ENCODE results near the gene PRKCE. TPM values are rescaled to one million over a fixed set of nuclear protein-coding genes. Genes with fewer than 3 reads are reported as not detected.

PRKCE gene
- total and polyA plus RNA-seq, 7 donors = 3.0 to 21.9 (median 15.8) TPM

DNA sequence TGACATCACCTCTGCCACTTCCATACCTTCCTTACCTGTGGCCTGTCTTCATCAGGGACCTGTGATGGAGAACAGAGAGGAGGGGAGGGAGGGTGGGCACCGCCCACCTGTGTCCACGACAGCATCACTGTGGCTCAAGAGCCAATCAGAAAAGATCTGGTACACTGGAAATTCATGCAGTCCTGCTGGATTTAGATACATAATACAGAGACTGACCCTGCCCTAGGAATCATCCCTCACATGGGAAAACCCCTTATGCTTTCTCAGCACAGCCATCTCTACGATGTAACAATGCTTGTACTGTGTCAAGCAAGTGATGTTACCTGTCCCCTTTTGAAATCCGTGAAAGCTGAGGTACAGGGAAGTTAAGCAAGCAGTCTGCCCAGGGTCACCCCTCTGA lies 500.1 kb downstream of the PRKCE start:
- Histone ChIP-seq H3K9me3 (no peaks in the 10 kb centered on the region), H3K4me1 (peaks cover 0 to 2% (median 0%) of the 10 kb centered on the region in 4 donors), H3K4me3 (no peak overlapping the region), H3K36me3 (peaks cover 0 to 26% (median 0%) of the 10 kb centered on the region in 4 donors), H3K27ac (peak overlapping the region in 1 of 4 donors; percentile 54), H3K27me3 (no peaks in the 10 kb centered on the region)
- intact Hi-C loops (cut with DNase I) = no loop called here
- DNase-seq = no peak
- WGBS, 2 donors = 68 to 79% methylated on average over 4 of the region's 4 CpGs
- TF ChIP-seq EP300 (IDR thresholded peaks at IDR 0.05) (no peak), POLR2A (IDR thresholded peaks at IDR 0.05) (no peak), POLR2AphosphoS5 (IDR thresholded peaks at IDR 0.05) (no peak)
- TF ChIP-seq, protein P1, sequence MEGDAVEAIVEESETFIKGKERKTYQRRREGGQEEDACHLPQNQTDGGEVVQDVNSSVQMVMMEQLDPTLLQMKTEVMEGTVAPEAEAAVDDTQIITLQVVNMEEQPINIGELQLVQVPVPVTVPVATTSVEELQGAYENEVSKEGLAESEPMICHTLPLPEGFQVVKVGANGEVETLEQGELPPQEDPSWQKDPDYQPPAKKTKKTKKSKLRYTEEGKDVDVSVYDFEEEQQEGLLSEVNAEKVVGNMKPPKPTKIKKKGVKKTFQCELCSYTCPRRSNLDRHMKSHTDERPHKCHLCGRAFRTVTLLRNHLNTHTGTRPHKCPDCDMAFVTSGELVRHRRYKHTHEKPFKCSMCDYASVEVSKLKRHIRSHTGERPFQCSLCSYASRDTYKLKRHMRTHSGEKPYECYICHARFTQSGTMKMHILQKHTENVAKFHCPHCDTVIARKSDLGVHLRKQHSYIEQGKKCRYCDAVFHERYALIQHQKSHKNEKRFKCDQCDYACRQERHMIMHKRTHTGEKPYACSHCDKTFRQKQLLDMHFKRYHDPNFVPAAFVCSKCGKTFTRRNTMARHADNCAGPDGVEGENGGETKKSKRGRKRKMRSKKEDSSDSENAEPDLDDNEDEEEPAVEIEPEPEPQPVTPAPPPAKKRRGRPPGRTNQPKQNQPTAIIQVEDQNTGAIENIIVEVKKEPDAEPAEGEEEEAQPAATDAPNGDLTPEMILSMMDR (IDR thresholded peaks at IDR 0.05) = no peak

DNA sequence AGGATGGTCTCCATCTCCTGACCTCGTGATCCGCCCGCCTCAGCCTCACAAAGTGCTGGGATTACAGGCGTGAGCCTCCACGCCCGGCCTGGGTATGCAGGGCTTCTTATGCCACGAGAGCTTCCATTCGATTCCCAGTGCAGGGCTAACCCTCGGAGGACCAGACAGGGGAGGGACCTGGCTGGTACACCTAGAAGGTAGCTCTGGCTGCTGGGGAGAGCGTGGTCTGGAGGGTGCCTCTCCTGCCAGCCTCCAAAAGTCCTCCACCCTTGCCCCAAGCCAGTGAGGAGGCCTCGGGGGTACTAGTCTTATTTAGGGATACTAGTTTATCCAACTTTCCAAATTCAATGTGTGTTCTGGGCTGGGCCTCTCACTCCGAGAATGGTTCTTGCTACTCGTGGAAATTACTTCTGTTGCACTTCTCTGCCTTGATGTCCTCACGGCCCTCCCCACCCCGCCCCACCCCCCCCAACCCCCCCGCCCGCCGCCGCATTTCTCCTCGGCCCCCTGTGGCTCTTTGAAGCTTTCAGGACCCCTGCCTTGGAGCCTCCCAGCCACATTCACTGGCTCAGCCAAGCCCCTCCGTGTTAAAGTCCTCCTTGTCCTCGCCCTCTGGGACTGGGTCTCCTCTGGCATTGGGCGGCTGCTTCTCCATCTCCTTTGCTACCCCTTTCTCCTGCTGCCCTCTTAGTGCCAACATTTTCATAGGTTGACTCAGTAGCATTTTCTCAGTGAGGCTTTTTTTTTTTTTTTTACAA lies 502.7 kb downstream of the PRKCE start:
- no peak overlapping the region for H3K27ac ChIP-seq
- no peak for DNase-seq
- H3K9me3 ChIP-seq = no peaks in the 10 kb centered on the region
- 89 to 90% methylated on average over 23 of the region's 23 CpGs for WGBS, 2 donors
- intact Hi-C loops (cut with DNase I) = no loop called here
- peaks cover 0 to 18% (median 16%) of the 10 kb centered on the region in 4 donors for H3K4me1 ChIP-seq
- TF ChIP-seq EP300 (IDR thresholded peaks at IDR 0.05) = no peak
- TF ChIP-seq POLR2A (IDR thresholded peaks at IDR 0.05) = no peak
- TF ChIP-seq, protein P1 (IDR thresholded peaks at IDR 0.05) = no peak
- TF ChIP-seq POLR2AphosphoS5 (IDR thresholded peaks at IDR 0.05) = no peak
- H3K4me3 ChIP-seq = no peak overlapping the region
- H3K36me3 ChIP-seq = peaks cover 0 to 14% (median 0%) of the 10 kb centered on the region in 4 donors
- no peaks in the 10 kb centered on the region for H3K27me3 ChIP-seq

GRCh38 chr2:46157072-46157965 lies 505.8 kb downstream of the PRKCE start:
- Histone ChIP-seq H3K4me3 (no peak overlapping the region), H3K4me1 (peaks cover 0 to 33% (median 30%) of the 10 kb centered on the region in 4 donors), H3K36me3 (peaks cover 0 to 24% (median 0%) of the 10 kb centered on the region in 4 donors), H3K27me3 (no peaks in the 10 kb centered on the region), H3K27ac (no peak overlapping the region), H3K9me3 (no peaks in the 10 kb centered on the region)
- WGBS, 2 donors = 92 to 93% methylated on average over 9 of the region's 9 CpGs
- DNase-seq = no peak
- intact Hi-C loops (cut with DNase I) = no loop called here
- no peak for TF ChIP-seq POLR2AphosphoS5 (IDR thresholded peaks at IDR 0.05)
- TF ChIP-seq POLR2A (IDR thresholded peaks at IDR 0.05) = no peak
- TF ChIP-seq, protein P1 (IDR thresholded peaks at IDR 0.05) = no peak
- no peak for TF ChIP-seq EP300 (IDR thresholded peaks at IDR 0.05)

- intact Hi-C loops (cut with DNase I) = no loop called here
- TF ChIP-seq POLR2A (IDR thresholded peaks at IDR 0.05) (no peak), POLR2AphosphoS5 (IDR thresholded peaks at IDR 0.05) (no peak), EP300 (IDR thresholded peaks at IDR 0.05) (no peak)
- TF ChIP-seq, protein P1 (IDR thresholded peaks at IDR 0.05) = no peak
- Histone ChIP-seq H3K27me3 (no peaks in the 10 kb centered on the region), H3K27ac (no peak overlapping the region), H3K36me3 (peaks cover 0 to 20% (median 0%) of the 10 kb centered on the region in 4 donors), H3K4me3 (no peak overlapping the region), H3K4me1 (peaks cover 0 to 38% (median 34%) of the 10 kb centered on the region in 4 donors), H3K9me3 (no peaks in the 10 kb centered on the region)
- no peak for DNase-seq
- 93 to 98% methylated on average over 1 of the region's 1 CpG for WGBS, 2 donors
Observed at GRCh38 chr2:46157966-46158310, 506.5 kb downstream of the PRKCE start.

Measured in sigmoid colon (tissue), 7 donors.